ENCODE measurements around the gene GPA33. TPM values are rescaled to one million over a fixed set of nuclear protein-coding genes. Genes with fewer than 3 reads are reported as not detected.

The GPA33 gene
- polyA plus RNA-seq, 3 donors from 2014 or later: 6.7 to 23.8 (median 7.7) TPM

Other genes with a start within 250 kb of the GPA33 start
- 10 to 100 TPM; 14.4 to 16.6 (median 16.3) TPM for gene TADA1, start 214.1 kb downstream of the GPA33 start, polyA plus RNA-seq
- gene ILDR2, start 114.8 kb downstream of the GPA33 start, polyA plus RNA-seq: 1 to 10 TPM in 1 of 3 donors, not detected in 2; 1.9 TPM
- not detected for gene MAEL, start 101.1 kb downstream of the GPA33 start, polyA plus RNA-seq
- not detected for gene STYXL2, start 3.7 kb upstream of the GPA33 start, polyA plus RNA-seq
- 1 to 10 TPM in 2 of 3 donors, under 1 TPM in 1; 0.70 to 8.7 (median 4.4) TPM for gene POU2F1, start 130.5 kb upstream of the GPA33 start, polyA plus RNA-seq

Data from immature natural killer cell (primary cell).